Stomach (tissue), 4 donors: ENCODE data around the gene CARD10.

Experiments used
- CTCF ChIP-seq, 7 experiments: fragments of 450-650 bp in 4 of 7; fragments of 200-600 bp in 3 of 7; sonication (generic) in 3 of 7; IDR thresholded peaks; one replicate each; pipeline ENCODE4 v1.5.1; 2016 to 2019; ENCODE audit warnings: antibody characterized with exemption in 7 of 7, control low read depth in 2 of 7, mild to moderate bottlenecking in 1 of 7
- POLR2A ChIP-seq, 4 donors: fragments of 450-650 bp; IDR thresholded peaks; one replicate each; pipeline ENCODE4 v1.6.1; 2016; ENCODE audit warnings: antibody characterized with exemption in 4 of 4, control low read depth in 2 of 4, mild to moderate bottlenecking in 1 of 4, moderate library complexity in 1 of 4

DNA sequence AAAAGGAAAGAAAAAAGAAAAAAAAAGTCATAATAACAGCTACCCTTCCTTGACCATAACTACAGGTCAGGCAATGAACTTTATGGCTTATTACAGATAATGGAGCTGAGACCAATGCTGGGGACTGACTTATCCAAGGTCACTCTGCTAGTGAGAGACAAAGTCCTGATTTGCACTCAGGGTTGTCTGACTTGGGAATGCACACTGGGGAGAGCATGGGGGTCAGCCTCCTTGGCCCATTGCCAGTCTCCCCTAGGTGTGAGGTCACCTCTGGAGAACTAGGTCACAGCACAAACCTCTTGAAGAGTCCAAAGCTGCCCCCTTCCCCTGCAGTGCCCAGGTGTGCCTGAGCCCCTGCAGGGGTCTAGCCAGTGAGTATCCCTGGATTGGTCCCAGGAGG, 35.8 kb upstream of the CARD10 start:
- TF ChIP-seq CTCF (IDR thresholded peaks at IDR 0.05) (no peak), POLR2A (IDR thresholded peaks at IDR 0.05) (no peak)
